Measurements from ENCODE around the gene DHRS11.
"Not testable (repeated sequence)": the region's sequence is repeated elsewhere in the genome, so short reads cannot be mapped to it uniquely, and the experiment has no call there.

DHRS11 gene

DNA sequence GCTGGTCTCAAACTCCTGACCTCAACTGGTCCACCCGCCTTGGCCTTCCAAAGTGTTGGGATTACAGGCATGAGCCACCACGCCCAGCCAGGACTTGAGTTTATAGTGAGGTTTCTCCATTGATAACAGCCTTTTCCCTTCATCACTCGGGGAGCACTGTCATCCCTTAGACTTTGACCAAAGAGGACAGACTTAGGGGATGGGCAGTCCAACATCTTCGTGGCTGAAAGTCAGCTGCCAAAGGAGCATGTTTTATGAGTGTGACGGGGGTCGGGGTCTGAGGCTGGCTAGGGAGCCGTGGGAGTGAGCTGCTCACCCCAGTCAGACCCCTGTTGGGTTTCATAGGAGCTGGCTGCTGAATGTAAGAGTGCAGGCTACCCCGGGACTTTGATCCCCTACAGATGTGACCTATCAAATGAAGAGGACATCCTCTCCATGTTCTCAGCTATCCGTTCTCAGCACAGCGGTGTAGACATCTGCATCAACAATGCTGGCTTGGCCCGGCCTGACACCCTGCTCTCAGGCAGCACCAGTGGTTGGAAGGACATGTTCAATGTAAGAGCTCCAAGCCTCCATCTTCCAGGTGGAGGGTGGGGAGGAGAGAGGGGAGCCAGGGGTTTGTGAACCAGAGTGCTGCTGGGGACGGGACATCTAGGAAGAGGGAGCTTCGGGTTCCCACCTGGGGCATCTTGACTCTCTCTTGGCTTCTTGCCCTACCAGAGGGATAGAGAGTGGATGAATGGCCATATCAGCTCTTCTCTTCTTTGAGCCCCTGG lies 3.1 kb downstream of the DHRS11 start:
- no peak for DNase-seq

DNA sequence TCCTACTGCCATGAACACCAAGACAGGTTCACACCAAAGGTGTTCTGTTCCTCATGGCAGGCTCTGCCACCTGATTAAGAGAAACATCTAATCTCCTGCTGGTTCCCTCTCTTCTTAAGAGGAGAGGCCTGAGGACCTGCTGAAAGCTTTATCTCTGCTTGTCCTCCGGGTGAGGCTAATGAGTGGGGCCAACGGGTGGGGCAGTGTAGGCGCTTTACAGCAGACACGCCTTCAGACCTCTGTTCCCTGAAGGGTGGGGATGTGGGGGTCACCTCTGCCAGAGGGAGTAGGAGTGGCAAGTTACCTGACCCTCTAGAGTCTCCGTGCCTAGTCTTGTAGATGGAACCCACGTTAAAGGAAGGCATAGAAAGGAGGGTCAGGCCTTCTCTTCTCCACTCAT lies 5.5 kb downstream of the DHRS11 start:
- no peak for DNase-seq

DNA sequence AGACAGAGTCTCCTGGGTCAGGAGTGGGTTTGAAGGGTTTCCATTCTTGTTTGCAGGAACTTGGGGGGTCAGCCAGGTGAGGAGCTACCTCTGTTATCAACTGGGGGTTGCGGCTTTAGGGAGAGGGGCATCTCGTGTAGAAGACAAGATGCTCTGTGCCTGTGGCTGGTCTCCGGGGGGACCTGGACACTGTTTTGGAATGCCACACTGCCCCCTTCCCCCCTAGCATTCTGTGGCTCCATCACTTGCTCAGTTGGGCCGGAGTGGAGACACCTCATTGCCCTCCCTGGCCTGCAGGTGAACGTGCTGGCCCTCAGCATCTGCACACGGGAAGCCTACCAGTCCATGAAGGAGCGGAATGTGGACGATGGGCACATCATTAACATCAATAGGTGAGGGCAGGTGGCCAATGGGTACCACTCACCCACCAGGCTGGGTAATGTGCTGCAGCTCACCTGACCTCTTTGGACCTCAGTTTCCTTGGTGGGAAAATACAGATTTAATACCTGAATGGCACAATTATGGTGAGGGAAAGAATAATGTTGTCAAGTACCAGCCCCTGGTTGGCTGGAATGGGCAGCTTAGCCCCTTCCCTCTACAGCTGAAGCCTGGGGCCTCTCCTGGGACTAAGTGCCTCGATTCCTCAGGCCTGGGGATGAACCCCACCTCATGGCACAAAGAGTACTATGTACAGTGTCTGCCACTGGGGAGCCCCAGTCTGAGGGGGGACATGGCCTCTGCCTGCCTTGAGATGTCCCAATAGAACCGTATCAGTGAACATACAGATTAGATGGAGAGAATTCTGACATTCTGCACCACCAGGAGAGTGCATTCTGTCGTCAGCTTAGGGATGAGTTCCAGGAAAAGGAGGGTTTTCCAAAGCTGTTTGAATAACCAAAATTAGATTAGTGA lies 6.4 kb downstream of the DHRS11 start:
- no peak for DNase-seq

DNA sequence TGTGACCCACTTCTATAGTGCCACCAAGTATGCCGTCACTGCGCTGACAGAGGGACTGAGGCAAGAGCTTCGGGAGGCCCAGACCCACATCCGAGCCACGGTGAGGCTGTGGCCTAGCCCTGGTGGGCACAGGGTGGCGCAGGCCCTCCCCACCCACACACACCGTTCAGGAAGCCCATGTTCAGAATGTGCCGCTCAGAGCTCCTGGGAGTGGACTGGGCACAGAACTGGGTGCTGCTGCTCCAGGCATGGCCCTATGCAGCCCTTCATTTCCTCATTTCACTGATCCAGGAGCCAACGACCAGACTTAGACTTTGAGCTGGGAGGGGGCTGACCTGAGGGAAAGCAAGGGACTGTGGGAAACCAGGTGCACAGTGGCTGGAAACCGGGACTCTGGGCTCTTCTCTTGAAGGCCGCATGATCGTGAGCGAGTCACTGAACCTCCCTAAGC lies 7.3 kb downstream of the DHRS11 start:
- no peak for DNase-seq

DNA sequence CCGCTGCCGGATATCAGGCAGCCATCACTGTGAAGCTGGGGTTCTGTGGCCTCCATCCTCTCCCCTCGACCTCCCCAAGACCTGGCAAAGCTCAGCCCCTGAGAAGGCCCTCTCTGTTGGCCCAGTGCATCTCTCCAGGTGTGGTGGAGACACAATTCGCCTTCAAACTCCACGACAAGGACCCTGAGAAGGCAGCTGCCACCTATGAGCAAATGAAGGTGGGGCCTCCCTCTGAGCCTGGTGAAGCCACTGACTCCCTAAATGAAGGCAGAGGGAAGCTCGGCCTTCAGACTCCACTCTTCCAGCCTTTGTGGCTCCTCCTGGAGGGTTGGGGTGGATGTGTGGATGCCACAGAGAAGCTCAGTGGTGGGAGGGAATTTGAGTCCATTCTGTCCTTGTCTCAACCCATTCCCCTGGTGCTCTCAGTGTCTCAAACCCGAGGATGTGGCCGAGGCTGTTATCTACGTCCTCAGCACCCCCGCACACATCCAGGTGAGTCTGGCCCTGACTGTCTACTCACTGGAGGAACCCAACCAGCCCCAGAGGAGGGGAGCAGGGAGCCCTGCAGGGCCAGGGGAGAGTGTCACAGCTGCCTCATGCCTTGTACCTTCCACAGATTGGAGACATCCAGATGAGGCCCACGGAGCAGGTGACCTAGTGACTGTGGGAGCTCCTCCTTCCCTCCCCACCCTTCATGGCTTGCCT lies 8.0 kb downstream of the DHRS11 start:
- no peak for DNase-seq

DNA sequence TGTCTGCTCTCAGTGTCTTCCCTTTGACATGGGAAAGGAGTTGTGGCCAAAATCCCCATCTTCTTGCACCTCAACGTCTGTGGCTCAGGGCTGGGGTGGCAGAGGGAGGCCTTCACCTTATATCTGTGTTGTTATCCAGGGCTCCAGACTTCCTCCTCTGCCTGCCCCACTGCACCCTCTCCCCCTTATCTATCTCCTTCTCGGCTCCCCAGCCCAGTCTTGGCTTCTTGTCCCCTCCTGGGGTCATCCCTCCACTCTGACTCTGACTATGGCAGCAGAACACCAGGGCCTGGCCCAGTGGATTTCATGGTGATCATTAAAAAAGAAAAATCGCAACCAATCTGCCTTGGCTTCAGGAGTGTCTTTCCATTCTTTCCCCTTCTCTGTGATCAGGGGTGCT lies 8.8 kb downstream of the DHRS11 start:
- no peak for DNase-seq

DNA sequence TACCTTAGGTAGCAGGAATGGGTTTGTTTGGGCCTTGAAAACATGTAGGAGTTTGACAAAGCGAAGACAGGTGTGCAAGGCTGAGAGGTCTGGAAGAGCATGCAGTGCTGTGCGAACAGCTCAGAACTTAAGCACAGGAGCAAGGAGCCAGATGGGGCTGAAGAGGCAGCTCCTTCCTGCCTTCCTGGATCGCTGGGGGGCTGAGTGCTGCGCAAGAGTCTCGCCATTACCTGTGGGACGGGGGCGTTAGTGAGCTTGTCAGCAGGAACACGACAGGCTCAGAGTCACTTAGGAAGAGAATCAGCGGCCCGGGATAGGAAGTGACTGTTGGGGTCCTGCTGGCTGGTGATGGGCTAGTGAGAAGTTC lies 9.2 kb downstream of the DHRS11 start:
- DNase-seq = no peak

DNA sequence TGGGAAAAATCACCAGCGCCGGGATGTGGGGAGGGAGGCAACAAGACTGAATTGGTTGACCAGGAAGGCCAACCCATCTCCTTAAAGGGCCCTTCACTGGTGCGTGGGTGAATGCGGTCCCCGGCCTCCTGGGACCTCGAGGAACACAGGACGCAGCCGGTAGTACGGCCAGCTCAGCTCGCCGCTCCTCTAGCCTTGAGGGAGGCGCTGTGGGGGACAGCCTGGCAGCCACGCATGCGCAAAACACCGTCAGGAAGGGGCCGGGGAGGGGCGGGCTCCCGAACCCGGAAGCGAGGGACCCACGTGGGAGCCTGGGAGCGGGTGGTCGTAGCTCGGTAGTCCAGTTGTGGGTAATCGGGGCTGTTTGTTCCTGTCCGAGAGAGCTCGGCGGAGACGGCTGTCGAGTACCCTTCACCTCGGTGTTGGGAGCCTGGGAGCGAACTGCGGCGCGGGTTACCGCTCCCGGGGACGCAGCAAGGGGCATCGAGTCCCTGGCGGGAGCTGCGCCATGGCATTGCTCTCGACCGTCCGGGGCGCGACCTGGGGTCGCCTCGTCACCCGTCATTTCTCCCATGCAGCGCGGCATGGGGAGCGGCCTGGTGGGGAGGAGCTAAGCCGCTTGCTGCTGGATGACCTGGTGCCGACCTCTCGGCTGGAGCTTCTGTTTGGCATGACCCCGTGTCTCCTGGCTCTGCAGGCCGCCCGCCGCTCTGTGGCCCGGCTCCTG lies 9.8 kb downstream of the DHRS11 start, which contains the start of gene MRM1:
Gene MRM1, plus strand, starts transcription at position 281 of the 727 bp plus-strand sequence. Its CDS starts 228 bp downstream, at position 509.
- DNase-seq = peak; percentile 68

DNA sequence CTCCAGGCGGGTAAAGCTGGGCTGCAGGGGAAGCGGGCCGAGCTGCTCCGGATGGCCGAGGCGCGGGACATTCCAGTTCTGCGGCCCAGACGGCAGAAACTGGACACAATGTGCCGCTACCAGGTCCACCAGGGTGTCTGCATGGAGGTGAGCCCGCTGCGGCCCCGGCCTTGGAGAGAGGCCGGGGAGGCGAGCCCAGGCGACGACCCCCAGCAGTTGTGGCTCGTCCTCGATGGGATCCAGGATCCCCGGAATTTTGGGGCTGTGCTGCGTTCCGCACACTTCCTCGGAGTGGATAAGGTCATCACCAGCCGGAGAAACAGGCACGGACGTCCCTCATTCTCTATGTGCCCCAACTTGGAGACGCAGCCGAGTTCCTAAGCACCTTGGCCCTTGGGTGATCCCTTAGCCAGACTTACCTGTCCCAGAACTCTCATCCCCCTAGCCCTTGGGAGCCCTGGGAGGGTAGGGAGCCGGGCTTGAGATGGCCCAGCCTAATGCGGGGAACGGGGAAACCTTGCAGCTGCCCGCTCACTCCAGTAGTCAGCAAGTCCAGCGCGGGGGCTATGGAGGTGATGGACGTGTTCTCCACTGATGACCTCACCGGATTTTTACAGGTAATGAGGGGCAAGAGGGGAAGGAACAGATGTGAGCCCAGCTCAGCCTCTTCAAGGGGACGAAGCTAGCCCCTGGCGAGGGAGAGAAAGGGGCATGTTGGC lies 10.5 kb downstream of the DHRS11 start:
- DNase-seq = no peak

DNA sequence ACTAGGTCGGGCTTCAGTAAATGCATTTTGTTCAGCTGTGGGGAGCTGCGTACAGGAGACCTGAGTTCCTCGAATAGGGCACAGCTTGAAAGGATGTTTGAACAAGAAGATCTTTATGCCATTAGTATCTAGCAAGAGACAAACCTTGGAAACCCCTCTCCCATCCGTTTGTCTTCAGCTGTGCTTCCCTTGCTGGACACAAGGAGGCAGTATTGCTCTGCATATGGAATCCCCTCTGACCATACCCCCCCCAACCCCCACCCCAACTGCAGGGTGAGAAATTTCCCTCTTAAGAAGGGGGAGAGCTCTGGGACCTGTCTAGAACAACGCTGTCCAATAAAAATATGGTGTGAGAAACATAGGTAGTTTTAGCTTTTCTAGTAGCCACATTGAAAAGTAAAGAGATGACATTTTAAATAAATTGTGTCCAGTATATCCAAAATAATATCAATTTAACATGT lies 11.3 kb downstream of the DHRS11 start:
- DNase-seq = peak; percentile 17

DNA sequence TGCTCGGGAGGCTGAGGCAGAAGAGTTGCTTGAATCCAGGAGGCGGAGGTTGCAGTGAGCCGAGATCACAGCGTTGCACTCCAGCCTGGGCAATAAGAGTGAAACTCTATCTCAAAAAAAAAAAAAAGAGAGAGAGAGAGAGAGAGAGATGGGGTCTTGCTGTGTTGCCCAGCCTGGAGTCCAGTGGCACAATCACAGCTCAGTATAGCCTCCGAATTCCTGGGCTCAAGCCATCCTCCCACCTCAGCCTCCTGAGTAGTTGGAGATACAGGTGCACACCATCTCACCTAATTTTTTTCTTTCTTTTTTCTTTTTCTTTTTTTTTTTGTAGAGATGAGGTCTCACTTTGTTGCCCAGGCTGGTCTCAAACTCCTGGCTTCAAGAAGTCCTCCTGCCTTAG lies 13.3 kb downstream of the DHRS11 start:
- DNase-seq = not testable (repeated sequence)

DNA sequence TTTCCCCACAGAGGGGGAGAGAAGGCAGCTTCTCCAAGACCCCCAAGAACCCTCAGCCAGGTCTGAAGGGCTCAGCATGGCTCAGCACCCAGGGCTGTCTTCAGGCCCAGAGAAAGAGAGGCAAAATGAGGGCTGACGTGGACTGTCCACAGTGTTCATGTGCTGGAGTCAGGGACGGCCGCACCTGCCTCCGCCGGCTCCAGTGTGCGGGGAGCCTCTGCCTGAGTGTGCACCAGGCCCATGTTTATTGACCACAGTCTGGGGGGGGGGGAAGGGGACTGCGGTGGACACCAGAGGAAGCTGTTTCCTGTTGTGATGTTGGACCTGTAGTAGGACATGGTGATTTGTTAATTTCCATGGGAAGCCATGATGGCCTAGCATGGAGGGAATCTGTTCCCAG lies 16.6 kb downstream of the DHRS11 start:
- DNase-seq = no peak

DNA sequence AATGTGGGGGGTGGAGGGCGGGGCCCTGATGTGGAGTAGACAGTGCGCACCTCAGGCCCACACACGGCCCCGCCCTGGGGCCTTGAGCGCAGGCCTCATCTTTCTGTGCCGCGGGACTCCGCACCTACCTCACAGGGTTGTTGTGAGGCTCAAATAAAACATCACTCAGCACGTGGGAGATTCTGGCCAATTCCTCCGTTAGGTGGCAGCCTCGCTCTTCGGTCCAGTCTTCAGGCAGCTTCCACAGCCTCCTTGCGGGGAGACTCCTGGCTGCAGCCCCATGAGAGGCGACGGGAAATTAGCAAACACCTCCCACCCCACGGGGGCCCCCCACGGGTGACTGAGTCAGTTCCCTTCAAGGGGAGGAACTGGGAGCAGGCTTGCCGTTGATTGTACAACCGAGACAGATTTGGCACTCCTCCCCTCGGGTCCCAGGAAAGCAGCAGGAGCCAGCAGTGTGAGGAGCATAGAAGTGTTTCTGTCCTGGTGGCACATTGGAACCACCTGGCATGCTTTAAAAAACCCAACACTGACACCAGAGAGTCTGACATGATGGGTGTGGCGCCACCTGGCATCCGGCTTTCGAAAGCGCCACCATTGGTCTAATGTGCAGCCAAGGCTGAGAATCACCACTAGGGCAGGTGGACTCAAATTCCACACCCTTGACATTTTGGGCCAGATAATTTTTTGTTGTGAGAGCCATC lies 17.3 kb downstream of the DHRS11 start:
- DNase-seq = no peak

DNA sequence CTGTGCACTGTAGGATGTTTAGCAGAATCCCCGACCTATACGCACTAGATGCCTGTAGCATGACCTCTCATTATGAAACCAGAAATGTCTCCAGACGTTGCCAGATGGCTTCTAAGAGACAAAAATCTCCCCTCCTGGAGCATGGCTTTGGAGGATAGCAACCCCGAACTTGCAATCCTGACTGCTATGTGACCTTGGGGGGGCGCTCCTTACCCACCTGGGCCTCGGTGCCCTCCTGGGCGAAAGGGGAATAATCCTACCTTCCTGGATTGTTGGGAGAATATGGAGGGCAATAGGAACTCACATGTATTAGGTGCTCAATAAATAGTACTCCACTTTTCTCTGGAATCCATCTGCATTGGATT lies 17.8 kb downstream of the DHRS11 start:
- DNase-seq = no peak

DNA sequence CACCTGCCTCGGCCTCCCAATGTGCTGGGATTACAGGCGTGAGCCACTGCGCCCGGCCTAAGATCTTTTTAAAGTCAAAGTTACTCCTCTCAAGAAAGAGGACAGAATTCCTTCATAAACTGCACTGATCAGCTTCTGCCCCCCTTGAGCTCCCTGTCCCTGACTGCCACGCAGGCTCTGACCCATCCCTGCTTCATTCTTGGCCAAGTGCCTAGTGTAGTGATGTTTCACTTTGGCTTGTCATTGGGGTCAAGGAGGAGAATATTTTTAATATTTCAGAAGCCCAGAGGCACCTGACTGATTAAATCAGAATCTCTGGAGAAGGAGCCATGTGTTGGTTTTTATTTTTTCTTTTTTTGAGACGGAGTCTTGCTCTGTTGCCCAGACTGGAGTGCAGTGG lies 18.8 kb downstream of the DHRS11 start:
- no peak for DNase-seq

DNA sequence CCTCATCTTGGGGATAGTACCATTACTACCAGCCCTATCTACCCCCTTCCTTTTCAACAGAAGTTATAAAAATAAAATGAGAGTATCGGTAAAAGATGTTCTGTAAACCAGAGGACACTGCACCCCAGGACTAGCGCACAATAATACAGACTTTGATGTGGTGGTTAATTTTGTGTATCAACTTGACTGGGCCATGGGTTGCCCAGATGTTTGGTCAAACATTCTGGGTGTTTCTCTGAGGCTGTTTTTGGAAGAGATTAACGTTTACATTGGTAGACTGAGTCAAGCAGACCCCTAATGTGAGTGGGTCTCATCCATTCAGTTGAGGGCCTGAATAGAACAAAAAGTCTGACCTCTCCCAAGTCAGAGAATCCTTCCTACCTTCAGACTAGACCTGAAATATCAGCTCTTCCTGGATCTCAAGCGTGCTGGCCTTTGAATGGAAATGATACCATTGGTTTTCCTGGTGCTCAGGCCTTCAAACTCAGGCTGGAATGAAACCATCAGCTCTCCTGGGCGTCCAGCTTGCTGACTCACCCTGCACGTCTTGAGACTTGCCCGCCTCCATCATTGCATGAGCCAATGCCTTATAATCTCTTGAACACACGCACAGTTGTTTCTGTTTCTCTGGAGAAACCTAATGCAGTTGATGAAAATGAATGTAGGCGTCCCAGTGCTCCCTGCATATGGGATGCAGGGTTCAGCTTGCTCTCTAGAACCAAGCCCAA lies 19.8 kb downstream of the DHRS11 start:
- DNase-seq = no peak

DNA sequence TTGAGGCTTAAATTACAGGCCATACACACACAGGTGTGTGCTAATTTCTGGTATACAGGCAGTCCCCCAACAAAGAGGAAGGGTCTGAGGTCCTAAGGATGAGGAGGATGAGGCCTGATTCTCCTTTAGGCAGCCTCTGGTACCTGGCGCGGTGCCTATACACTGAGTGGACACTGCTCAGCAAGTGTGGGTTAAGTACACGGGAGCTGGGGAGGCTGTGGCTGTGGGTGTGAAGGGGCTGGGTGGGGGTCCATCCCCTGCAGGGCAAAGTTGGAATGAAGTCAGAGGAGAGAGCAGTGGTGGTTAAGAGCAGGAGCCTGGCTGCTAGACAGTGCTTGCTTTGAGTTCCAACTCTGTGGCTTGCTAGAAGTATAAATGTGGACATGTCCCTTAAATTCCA lies 20.6 kb downstream of the DHRS11 start:
- no peak for DNase-seq

DNA sequence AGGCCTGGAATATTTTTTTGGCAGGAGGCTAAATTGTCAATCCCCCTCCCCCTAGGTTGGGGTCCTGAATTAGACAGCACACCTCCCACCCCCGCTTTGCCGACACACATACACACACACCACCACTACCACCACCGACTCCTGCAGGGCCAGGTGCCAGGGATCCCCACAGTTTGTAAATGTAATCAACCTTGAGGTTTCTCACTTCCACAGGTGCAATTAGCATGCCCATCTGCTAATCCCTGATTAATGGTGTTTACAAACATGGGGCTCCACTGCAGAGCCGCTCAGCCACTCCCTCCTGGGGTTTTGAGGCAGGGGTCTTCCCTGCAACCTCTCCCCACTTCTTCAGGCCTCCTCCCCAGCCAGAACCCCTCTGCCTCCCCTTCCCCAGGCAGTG lies 21.5 kb downstream of the DHRS11 start:
- no peak for DNase-seq

DNA sequence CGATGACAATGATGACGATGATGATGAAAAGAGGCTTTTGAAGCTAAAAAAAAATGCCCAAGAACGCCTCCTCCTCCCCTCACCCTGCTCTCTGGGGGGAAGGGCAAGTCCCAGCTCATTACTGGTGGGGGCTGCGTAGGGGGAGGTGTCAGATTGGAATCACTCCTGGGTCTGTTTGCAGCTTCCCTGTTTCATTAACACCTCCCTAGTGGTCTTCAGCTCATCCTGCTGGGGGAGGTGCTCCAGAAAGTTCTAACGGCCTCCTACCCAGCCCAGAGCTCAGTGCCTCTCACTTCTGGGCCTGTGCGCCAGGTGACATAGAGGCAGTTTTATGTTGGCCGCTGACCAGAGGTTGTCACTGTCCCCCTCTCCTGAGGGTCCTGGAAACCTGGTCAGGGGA lies 22.4 kb downstream of the DHRS11 start:
- DNase-seq = no peak

DNA sequence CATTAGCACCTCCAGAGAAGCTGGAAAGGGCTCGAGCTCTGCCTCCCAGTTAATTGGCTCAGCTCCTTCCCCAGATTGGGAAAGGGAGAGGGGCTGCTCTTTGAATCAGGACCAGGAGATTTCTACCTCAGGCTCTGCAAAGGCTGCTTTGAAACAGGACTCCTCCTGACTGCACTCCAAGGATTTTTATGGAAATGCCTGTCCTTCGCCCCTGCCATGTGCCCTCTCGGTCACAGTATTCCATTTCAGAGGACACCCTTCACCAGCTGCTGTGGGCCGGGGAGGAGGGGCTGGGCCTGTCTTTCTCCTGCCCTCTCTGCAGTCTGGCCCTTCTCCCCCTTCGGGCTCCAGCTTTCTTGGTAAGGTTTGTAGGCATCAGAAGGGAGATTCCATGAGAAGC lies 23.3 kb downstream of the DHRS11 start:
- DNase-seq = no peak

Measured in GF-D8 (cell line).